Tibial artery (tissue), 4 donors: Measurements from ENCODE around the gene CAMK2G.

Experiments
- DNase-seq, 2 donors: peaks; one replicate each; pipeline ENCODE4 v3.0.0-alpha.2; 2019
- H3K27ac ChIP-seq, 2 donors: fragments of 200-600 bp; sonication (generic) in 1 of 2; 1 replicate in 1 of 2; 2 replicates in 1 of 2; pipeline ENCODE4 v1.5.1; 2018 to 2019; ENCODE audit warnings: mild to moderate bottlenecking in 1 of 2
- H3K27me3 ChIP-seq, 2 donors: fragments of 200-600 bp; sonication (generic) in 1 of 2; one replicate each; pipeline versions ENCODE4 v1.5.1 to v1.6.0; 2016 to 2019
- H3K36me3 ChIP-seq, 3 donors: fragments of 200-600 bp; sonication (generic) in 2 of 3; one replicate each; pipeline ENCODE4 v1.5.1; 2016 to 2019; ENCODE audit warnings: mild to moderate bottlenecking in 2 of 3
- H3K4me1 ChIP-seq, 4 donors: fragments of 200-600 bp; sonication (generic) in 2 of 4; 1 replicate in 3 of 4; 2 replicates in 1 of 4; pipeline ENCODE4 v1.5.1; 2016 to 2019
- H3K4me3 ChIP-seq, 2 donors: fragments of 200-600 bp; sonication (generic) in 1 of 2; 1 replicate in 1 of 2; 2 replicates in 1 of 2; pipeline ENCODE4 v1.5.1; 2018 to 2019; ENCODE audit warnings: mild to moderate bottlenecking in 2 of 2
- H3K9me3 ChIP-seq, 3 donors: fragments of 200-600 bp; sonication (generic) in 1 of 3; one replicate each; pipeline ENCODE4 v1.5.1; 2016 to 2019
- intact Hi-C: fragments of 100-400 bp; cut with DNase I; formaldehyde crosslinking; loops from one replicate; pipeline ENCODE4 v1.15.0; 2023; ENCODE audit warnings: low total_unique reads
- TF ChIP-seq, protein P1 (sequence below), 2 experiments: fragments of 200-600 bp in 1 of 2; fragments of 450-650 bp in 1 of 2; IDR thresholded peaks; one replicate each; pipeline ENCODE4 v1.5.1; 2017 to 2019; ENCODE audit warnings: antibody characterized with exemption in 2 of 2, mild to moderate bottlenecking in 1 of 2, moderate library complexity in 1 of 2

The CAMK2G gene

DNA sequence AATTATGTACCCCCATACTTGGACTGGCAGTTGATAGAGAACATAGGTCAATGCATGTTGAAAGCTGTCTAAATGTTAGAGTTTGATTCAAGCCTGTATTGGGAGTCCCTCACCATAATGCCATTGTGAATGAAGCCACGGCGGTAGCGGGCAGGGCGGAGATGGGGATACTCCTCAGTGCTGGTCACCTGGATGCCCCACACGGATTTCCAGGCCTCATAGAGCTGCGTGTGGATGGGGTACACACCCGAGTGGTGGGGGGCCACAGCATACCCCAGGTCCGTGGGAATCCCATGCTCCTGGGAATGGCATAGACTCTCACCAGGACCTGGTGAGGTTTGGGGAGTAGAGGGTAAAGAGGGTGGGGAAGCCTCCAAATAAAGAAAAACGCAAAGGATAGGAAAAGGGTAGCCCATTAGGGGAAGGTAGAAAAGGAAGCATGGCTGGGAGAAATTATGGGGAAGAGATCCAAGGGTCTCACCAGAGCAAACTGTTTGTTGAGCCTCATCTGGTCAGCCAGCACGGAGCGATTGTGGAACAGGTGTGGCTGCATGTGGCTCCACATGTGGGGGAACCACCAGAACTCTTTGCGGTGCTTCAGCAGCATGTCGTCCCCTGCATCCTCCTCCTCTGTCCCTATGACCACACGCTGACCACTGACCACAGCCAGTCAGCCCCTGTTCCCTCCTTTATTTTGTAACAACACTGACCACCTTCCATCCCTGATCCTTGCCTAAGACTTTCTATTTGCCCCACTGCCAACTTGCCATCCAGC, 68.0 kb downstream of the CAMK2G start:
- no peak overlapping the region for H3K4me3 ChIP-seq
- H3K27me3 ChIP-seq: no peaks in the 10 kb centered on the region
- no peak for DNase-seq
- H3K9me3 ChIP-seq: no peaks in the 10 kb centered on the region
- intact Hi-C loops: no loop called here
- peaks cover 59 to 78% (median 70%) of the 10 kb centered on the region in 3 donors for H3K36me3 ChIP-seq
- H3K27ac ChIP-seq: no peak overlapping the region
- TF ChIP-seq, protein P1, sequence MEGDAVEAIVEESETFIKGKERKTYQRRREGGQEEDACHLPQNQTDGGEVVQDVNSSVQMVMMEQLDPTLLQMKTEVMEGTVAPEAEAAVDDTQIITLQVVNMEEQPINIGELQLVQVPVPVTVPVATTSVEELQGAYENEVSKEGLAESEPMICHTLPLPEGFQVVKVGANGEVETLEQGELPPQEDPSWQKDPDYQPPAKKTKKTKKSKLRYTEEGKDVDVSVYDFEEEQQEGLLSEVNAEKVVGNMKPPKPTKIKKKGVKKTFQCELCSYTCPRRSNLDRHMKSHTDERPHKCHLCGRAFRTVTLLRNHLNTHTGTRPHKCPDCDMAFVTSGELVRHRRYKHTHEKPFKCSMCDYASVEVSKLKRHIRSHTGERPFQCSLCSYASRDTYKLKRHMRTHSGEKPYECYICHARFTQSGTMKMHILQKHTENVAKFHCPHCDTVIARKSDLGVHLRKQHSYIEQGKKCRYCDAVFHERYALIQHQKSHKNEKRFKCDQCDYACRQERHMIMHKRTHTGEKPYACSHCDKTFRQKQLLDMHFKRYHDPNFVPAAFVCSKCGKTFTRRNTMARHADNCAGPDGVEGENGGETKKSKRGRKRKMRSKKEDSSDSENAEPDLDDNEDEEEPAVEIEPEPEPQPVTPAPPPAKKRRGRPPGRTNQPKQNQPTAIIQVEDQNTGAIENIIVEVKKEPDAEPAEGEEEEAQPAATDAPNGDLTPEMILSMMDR (IDR thresholded peaks at IDR 0.05): no peak
- peaks cover 0 to 27% (median 17%) of the 10 kb centered on the region in 4 donors for H3K4me1 ChIP-seq

DNA sequence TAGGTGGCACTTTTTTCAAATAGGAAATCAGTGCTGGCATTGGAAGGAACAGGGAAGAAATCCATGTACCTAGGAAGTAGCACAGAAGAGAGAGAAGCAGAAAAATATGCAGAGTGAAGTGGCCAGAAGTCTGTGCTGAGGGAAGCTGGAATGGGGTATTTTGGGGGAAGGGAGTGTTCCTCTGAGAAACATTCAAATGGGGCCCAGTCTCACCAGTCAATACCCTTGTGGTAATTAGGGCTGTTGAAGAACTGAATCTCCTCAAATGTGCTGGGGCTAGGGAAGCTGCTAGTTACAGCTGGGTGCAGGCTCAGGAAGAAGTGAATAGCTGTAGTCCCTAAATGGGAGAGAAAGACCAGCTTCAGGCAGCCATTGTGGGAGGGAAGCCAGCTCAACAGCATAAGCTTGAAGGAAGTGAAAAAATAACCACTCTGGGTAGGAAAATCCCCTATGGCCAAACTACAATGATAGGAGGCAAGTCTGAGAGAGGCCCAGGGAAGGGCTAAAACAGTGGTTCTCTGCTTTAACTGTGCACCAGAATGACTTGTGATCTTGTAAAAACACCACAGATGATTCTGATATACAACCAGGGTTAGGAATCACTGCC, 70.6 kb downstream of the CAMK2G start:
- no peak for DNase-seq
- Histone ChIP-seq H3K4me1 (peaks cover 0 to 13% (median 3%) of the 10 kb centered on the region in 4 donors), H3K4me3 (no peak overlapping the region), H3K9me3 (no peaks in the 10 kb centered on the region), H3K36me3 (peaks cover 78 to 100% (median 94%) of the 10 kb centered on the region in 3 donors), H3K27me3 (no peaks in the 10 kb centered on the region), H3K27ac (no peak overlapping the region)
- intact Hi-C loops: no loop called here
- TF ChIP-seq, protein P1 (IDR thresholded peaks at IDR 0.05): no peak

DNA sequence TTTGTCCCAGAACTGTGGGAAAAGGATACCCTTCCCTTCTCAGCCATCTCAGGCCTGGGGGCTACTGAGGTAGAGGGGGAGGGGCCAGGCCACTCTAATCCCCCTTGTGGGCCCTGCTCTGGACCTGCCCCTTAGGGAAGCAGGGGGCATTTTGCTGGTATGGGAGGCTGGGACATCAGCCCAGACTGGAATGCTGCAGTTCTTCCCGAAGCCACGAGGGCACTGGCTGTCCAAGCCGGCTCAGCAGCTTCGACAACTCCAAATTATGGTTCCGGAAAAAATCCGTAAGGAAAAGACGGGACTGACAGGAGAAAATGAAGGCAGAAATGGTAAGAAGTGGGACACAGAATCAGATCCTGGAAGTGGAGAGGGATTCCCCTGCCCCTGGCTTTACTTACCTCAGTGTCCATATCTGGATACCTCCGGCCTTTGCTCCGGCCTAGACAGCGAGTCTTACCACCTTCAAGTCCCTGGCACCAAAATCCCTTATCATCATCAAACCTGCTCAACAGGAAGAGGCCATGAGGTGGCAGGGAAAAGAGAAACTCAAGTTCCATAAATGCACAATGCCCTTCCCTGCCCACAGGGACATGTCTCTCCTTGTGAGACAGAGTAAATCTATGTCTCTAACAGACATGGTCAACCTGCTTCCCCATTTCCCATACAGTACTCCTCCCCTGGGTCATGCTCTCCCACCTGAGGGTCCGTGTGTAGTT, 71.9 kb downstream of the CAMK2G start:
- intact Hi-C loops: no loop called here
- H3K36me3 ChIP-seq: peaks cover 86 to 100% (median 96%) of the 10 kb centered on the region in 3 donors
- no peak for DNase-seq
- no peak overlapping the region for H3K4me3 ChIP-seq
- no peaks in the 10 kb centered on the region for H3K9me3 ChIP-seq
- peaks cover 0 to 7% (median 3%) of the 10 kb centered on the region in 4 donors for H3K4me1 ChIP-seq
- H3K27ac ChIP-seq: no peak overlapping the region
- TF ChIP-seq, protein P1 (IDR thresholded peaks at IDR 0.05): no peak
- H3K27me3 ChIP-seq: no peaks in the 10 kb centered on the region

DNA sequence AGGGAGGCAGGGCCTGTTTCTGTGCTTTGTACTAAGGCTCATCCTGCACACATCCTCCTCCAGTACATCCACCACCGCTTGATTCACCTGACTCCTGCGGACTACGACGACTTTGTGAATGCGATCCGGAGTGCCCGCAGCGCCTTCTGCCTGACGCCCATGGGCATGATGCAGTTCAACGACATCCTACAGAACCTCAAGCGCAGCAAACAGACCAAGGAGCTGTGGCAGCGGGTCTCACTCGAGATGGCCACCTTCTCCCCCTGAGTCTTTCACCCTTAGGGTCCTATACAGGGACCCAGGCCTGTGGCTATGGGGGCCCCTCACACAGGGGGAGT, 73.1 kb downstream of the CAMK2G start:
- intact Hi-C loops: no loop called here
- H3K9me3 ChIP-seq: no peaks in the 10 kb centered on the region
- H3K4me1 ChIP-seq: no peaks in the 10 kb centered on the region
- DNase-seq: no peak
- H3K36me3 ChIP-seq: peaks cover 87 to 100% (median 96%) of the 10 kb centered on the region in 3 donors
- no peak overlapping the region for H3K4me3 ChIP-seq
- TF ChIP-seq, protein P1 (IDR thresholded peaks at IDR 0.05): no peak
- no peaks in the 10 kb centered on the region for H3K27me3 ChIP-seq
- H3K27ac ChIP-seq: no peak overlapping the region

DNA sequence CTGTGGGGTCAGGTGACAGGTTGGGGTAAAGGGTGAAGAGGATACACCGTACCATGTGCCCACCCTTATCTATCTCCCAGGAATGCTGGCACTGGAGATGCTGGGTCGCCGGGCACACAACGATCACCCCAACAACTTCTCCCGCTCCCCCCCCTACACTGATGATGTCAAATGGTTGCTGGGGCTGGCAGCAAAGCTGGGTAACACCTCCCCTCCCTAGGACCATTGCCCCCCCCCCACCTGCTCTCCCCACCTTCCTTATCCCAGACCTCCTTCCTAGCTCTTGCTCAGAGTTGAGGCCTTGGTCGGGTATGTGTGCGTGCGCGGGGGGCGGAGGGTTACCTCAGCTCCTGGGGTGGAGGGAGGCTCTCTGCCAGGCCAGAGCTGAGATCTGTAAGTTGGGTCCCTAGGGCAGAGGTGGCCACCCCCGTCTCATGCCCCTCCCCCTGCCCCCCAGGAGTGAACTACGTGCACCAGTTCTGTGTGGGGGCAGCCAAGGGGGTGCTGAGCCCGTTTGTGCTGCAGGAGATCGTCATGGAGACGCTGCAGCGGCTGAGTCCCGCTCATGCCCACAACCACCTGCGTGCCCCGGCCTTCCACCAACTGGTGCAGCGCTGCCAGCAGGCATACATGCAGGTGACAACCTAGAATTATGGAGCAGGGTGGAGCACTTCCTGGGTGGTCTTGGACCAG, 73.6 kb downstream of the CAMK2G start:
- Histone ChIP-seq H3K4me3 (no peak overlapping the region), H3K27ac (no peak overlapping the region), H3K27me3 (no peaks in the 10 kb centered on the region), H3K9me3 (no peaks in the 10 kb centered on the region), H3K36me3 (peaks cover 88 to 100% (median 96%) of the 10 kb centered on the region in 3 donors), H3K4me1 (no peaks in the 10 kb centered on the region)
- no peak for DNase-seq
- intact Hi-C loops: no loop called here
- TF ChIP-seq, protein P1 (IDR thresholded peaks at IDR 0.05): no peak
